ENCODE results near the gene IFNLR1. TPM values are rescaled to one million over a fixed set of nuclear protein-coding genes. Genes with fewer than 3 reads are reported as not detected.

The IFNLR1 gene
- total RNA-seq, 1 experiment from 2014 or later = not detected

DNA sequence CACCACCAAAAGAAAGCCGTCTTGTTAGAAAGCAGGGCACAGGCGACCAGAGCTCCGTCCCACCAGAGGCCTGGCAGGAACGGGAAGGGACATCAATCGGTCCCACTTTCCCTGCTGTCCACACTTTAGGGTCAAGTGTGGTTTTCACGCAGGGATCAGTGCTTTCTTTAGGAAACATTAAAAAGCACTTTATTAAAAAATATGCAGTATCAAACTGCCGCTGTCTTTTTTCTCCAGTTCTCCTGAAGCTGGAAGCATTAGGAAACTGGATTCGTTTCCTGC is 437 bp downstream of the IFNLR1 start:
- no peak for DNase-seq (ENCODE audit: low read depth, low spot score)
- in situ Hi-C loops (cut with HindIII; ENCODE audit: low pct_unique_long_range_greater_than_20kb, low sequenced_read_pairs) = no loop called here

- in situ Hi-C loops (cut with HindIII; ENCODE audit: low pct_unique_long_range_greater_than_20kb, low sequenced_read_pairs) = no loop called here
- DNase-seq (ENCODE audit: low read depth, low spot score) = no peak
Measured at GRCh38 chr1:24186031-24186710, 918 bp downstream of the IFNLR1 start.

- in situ Hi-C loops (cut with HindIII; ENCODE audit: low pct_unique_long_range_greater_than_20kb, low sequenced_read_pairs) = no loop called here
- no peak for DNase-seq (ENCODE audit: low read depth, low spot score)
Measured at GRCh38 chr1:24185076-24185475, 2.0 kb downstream of the IFNLR1 start.

DNA sequence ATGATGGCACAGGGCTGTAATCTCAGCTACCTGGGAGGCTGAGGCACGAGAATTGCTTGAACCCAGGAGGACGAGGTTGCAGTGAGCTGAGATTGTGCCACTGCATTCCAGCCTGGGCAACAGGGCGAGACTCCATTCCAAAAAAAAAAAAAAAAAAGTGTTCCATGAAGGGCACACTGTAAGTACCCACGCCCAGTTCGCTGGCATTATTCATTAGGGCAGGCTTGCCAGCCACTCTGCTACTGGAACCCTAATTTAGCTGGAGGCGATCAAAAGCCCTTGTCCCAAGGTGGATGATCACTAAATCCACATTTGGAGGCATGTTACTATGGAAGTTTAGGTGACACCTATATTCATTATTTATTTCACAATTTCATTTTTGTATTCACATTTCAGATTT is 5.0 kb downstream of the IFNLR1 start:
- in situ Hi-C loops (cut with HindIII; ENCODE audit: low pct_unique_long_range_greater_than_20kb, low sequenced_read_pairs) = no loop called here
- DNase-seq (ENCODE audit: low read depth, low spot score) = no peak

DNA sequence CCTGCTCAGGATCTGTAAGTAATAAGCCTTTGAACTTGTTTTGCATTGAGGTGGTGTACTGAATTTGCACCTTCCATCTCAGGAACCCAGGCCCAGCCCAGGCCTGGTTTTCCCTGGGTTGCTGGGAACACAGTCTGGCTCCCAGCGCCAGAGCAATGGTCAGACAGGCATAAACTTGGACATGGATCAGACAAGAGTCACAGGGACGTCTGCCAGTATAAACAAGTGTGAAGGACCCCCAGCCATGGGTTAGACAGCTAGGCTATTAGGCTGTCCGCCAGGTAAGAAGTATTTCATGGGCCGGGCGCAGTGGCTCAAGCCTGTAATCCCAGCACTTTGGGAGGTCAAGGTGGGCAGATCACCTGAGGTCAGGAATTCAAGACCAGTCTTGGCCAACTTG is 5.5 kb downstream of the IFNLR1 start:
- no peak for DNase-seq (ENCODE audit: low read depth, low spot score)
- in situ Hi-C loops (cut with HindIII; ENCODE audit: low pct_unique_long_range_greater_than_20kb, low sequenced_read_pairs) = no loop called here

GRCh38 chr1:24180676-24181075 is 6.4 kb downstream of the IFNLR1 start:
- in situ Hi-C loops (cut with HindIII; ENCODE audit: low pct_unique_long_range_greater_than_20kb, low sequenced_read_pairs) = no loop called here

GRCh38 chr1:24179251-24179840 is 7.7 kb downstream of the IFNLR1 start:
- in situ Hi-C loops (cut with HindIII; ENCODE audit: low pct_unique_long_range_greater_than_20kb, low sequenced_read_pairs) = no loop called here
- no peak for DNase-seq (ENCODE audit: low read depth, low spot score)

More at GRCh38 chr1:24180676-24181075, 6.4 kb downstream of the IFNLR1 start:
- DNase-seq (ENCODE audit: low read depth, low spot score) = no peak

DNA sequence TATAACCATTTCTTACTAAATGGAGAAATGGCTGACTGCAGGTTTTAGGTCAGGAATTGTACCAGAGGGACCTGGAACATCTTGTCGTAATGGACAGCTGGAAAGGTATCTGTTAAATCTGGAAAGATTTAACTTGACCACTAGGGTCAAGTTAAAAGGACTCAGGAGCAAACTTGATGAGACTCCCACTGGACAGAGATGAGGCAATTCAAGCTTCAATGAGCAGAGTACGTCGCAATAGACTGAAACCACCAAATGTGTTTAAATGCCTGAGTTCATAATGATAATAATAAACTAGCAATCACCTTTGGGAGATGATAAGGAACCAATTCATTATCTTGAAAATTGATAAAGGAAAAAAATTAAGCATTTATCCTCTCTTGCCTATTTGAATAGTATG is 8.7 kb downstream of the IFNLR1 start:
- DNase-seq (ENCODE audit: low read depth, low spot score) = no peak
- in situ Hi-C loops (cut with HindIII; ENCODE audit: low pct_unique_long_range_greater_than_20kb, low sequenced_read_pairs) = no loop called here

- DNase-seq (ENCODE audit: low read depth, low spot score) = no peak
- in situ Hi-C loops (cut with HindIII; ENCODE audit: low pct_unique_long_range_greater_than_20kb, low sequenced_read_pairs) = no loop called here
Measured at GRCh38 chr1:24177161-24177560, 9.9 kb downstream of the IFNLR1 start.

GRCh38 chr1:24175033-24175755 is 11.9 kb downstream of the IFNLR1 start:
- in situ Hi-C loops (cut with HindIII; ENCODE audit: low pct_unique_long_range_greater_than_20kb, low sequenced_read_pairs) = no loop called here
- DNase-seq (ENCODE audit: low read depth, low spot score) = no peak

DNA sequence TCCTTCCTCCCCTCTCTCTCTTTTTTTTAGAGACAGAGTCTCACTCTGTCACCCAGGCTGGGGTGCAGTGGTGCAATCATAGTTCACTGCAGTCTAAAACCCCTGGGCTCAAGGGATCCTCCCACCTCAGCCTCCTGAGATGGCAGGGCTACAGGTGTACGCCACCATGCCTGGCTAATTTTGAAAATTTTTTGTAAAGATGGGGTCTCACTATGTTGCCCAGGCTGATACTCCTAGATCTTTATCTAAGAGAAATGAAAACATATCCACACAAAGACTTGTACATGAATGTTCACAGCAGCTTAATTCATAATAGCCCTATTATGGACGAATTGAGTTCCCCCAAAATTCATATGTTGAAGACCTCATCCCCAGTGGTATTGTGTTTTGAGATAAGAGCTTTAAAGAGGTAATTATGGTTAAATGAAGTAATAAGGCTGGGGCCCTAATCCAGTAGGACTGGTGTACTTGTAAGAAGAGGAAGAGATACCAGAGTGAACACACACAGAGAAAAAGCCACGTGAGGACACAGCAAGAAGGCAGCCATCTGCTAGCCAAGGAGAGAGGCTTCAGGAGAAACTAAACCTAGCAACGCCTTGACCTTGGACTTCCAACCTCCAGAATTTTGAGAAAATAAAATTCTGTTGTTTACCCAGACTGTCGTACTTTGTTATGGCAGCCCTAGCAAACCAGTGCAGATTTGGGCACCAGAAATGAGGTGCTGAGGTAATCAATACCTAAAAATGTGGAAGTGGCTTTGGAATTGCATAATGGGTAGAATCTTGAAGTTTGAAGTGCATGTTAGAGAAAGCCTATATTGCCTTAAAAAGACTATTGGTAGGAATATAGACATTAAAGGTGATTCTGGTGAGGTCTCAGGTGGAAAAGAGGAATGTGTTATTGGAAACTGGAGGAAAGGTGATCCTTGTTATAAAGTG is 13.2 kb downstream of the IFNLR1 start:
- in situ Hi-C loops (cut with HindIII; ENCODE audit: low pct_unique_long_range_greater_than_20kb, low sequenced_read_pairs) = no loop called here
- no peak for DNase-seq (ENCODE audit: low read depth, low spot score)

DNA sequence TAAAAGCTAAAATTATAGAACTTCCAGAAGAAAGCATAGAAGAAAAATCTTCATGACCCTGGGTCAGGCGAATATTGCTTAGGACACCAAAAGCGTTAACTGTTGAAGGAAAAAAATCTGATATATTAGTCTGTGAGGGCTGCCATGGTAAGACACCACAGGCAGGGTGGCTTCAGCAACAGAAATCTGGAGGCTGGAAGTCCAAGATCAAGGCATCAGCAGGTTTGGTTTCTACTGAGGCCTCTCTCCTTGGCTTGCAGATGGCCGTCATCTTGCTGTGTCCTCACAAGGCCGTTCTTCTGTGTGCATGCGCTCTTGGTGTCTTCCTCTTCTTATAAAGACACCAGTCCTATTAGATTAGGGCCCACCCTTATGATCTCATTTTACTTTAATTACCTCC is 14.5 kb downstream of the IFNLR1 start:
- DNase-seq (ENCODE audit: low read depth, low spot score) = no peak
- in situ Hi-C loops (cut with HindIII; ENCODE audit: low pct_unique_long_range_greater_than_20kb, low sequenced_read_pairs) = no loop called here

- in situ Hi-C loops (cut with HindIII; ENCODE audit: low pct_unique_long_range_greater_than_20kb, low sequenced_read_pairs) = no loop called here
- DNase-seq (ENCODE audit: low read depth, low spot score) = no peak
Measured at GRCh38 chr1:24169286-24169685, 17.8 kb downstream of the IFNLR1 start.

DNA sequence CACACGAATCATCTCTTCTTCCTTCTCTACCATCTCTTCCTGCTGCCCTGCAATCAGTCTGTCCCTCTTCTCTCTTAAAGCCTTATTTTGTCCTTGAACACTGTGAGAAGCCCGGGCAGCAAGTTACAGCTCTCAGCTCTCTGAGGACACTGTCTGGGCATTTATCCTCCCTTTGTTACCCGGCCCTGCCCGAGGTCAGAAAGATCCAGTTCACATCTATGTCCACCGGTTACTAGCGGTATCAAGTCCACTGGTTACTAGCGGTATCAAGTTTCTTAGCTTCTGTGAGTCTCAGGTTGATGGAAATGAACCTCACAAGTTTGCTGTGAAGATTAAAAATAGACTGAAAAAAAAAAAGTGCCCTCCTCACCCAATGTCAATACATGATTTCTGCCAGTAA is 18.8 kb downstream of the IFNLR1 start:
- in situ Hi-C loops (cut with HindIII; ENCODE audit: low pct_unique_long_range_greater_than_20kb, low sequenced_read_pairs) = no loop called here
- no peak for DNase-seq (ENCODE audit: low read depth, low spot score)

- no peak for DNase-seq (ENCODE audit: low read depth, low spot score)
- in situ Hi-C loops (cut with HindIII; ENCODE audit: low pct_unique_long_range_greater_than_20kb, low sequenced_read_pairs) = no loop called here
Measured at GRCh38 chr1:24167008-24167407, 20.1 kb downstream of the IFNLR1 start.

- no peak for DNase-seq (ENCODE audit: low read depth, low spot score)
- in situ Hi-C loops (cut with HindIII; ENCODE audit: low pct_unique_long_range_greater_than_20kb, low sequenced_read_pairs) = no loop called here
Measured at GRCh38 chr1:24165500-24165899, 21.6 kb downstream of the IFNLR1 start.

- DNase-seq (ENCODE audit: low read depth, low spot score) = no peak
- in situ Hi-C loops (cut with HindIII; ENCODE audit: low pct_unique_long_range_greater_than_20kb, low sequenced_read_pairs) = no loop called here
Measured at GRCh38 chr1:24164004-24164403, 23.1 kb downstream of the IFNLR1 start.

DNA sequence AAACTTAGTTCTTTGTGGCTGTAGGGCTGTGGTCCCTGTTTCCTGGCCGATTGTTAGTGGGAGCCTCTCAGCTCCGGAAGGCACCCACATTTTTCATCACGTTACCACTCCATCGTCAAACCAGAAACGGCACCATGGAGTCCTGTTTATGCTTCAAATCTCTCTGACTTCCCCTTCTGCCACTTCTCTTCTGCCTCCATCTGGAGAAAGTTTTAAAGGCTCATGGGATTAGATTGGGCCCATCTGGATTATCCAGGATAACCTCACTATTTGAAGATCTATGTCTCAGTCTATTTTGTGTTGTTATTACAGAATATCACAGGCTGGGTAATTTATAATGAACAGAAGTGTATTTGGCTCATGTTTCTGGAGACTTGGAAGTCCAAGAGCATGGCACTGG is 24.9 kb downstream of the IFNLR1 start:
- DNase-seq (ENCODE audit: low read depth, low spot score) = no peak
- in situ Hi-C loops (cut with HindIII; ENCODE audit: low pct_unique_long_range_greater_than_20kb, low sequenced_read_pairs) = no loop called here

Measured in SK-MEL-5 (cell line).